Stimulated activated CD8-positive, alpha-beta memory T cell treated with anti-CD3 and anti-CD28 coated beads, Interleukin-12 subunit alpha, Interleukin-12 subunit beta, amount 100 ng/mL, for 1 hour (primary cell): ENCODE results near the gene PTH2.

Source experiments
- DNase-seq: peaks from one replicate; pipeline ENCODE4 v3.0.0-alpha.2; 2020; ENCODE audit warnings: low read depth

PTH2 gene

GRCh38 chr19:49430678-49431329 is 7.6 kb upstream of the PTH2 start:
- DNase-seq: no peak

- no peak for DNase-seq
These were observed 7.0 kb upstream of the PTH2 start for GRCh38 chr19:49430172-49430677.

- no peak for DNase-seq
These were observed 5.6 kb upstream of the PTH2 start for GRCh38 chr19:49428547-49429451.

- DNase-seq: no peak
These were observed 4.8 kb upstream of the PTH2 start for GRCh38 chr19:49427855-49428546.

GRCh38 chr19:49427339-49427738 is 4.1 kb upstream of the PTH2 start:
- no peak for DNase-seq

- no peak for DNase-seq
These were observed 2.8 kb upstream of the PTH2 start for GRCh38 chr19:49425922-49426592.

- no peak for DNase-seq
These were observed 1.9 kb upstream of the PTH2 start, which contains the start of gene GFY for GRCh38 chr19:49425178-49425577. GFY (plus strand) TSS chr19:49425388; CDS start chr19:49426431, 1,043 bp downstream.

GRCh38 chr19:49423985-49424303 is 703 bp upstream of the PTH2 start:
- no peak for DNase-seq

GRCh38 chr19:49422407-49423070 is 702 bp downstream of the PTH2 start:
- DNase-seq: no peak

GRCh38 chr19:49421878-49422202 is 1.4 kb downstream of the PTH2 start:
- DNase-seq: no peak

GRCh38 chr19:49421039-49421877 is 2.0 kb downstream of the PTH2 start:
- no peak for DNase-seq

- DNase-seq: no peak
These were observed 3.0 kb downstream of the PTH2 start for GRCh38 chr19:49420227-49420626.

GRCh38 chr19:49419173-49419572 is 4.1 kb downstream of the PTH2 start:
- no peak for DNase-seq

GRCh38 chr19:49418511-49418910 is 4.7 kb downstream of the PTH2 start:
- no peak for DNase-seq

- no peak for DNase-seq
These were observed 6.2 kb downstream of the PTH2 start for GRCh38 chr19:49417088-49417487.

GRCh38 chr19:49415810-49416200 is 7.4 kb downstream of the PTH2 start:
- DNase-seq: no peak

GRCh38 chr19:49415102-49415809 is 8.0 kb downstream of the PTH2 start:
- no peak for DNase-seq

- DNase-seq: no peak
These were observed 9.0 kb downstream of the PTH2 start for GRCh38 chr19:49414256-49414655.

- DNase-seq: no peak
These were observed 9.9 kb downstream of the PTH2 start for GRCh38 chr19:49413348-49413747.

GRCh38 chr19:49411681-49412326 is 11.4 kb downstream of the PTH2 start:
- no peak for DNase-seq
